Panc1 (cell line): ENCODE results near the gene SHMT1.

Experiments used
- POLR2AphosphoS5 ChIP-seq: IDR thresholded peaks from 2 replicates; pipeline ENCODE4 v1.6.1; 2012; ENCODE audit warnings: mild to moderate bottlenecking, low read depth, low read length, moderate library complexity
- TF ChIP-seq, protein P1 (sequence below): fragments of 450-650 bp; IDR thresholded peaks from 2 replicates; pipeline ENCODE4 v1.5.1; 2017; ENCODE audit warnings: mild to moderate bottlenecking
- TF ChIP-seq, protein P2 (sequence below), 2 experiments: IDR thresholded peaks; 2 replicates each; pipeline ENCODE4 v1.6.1; 2011 to 2012; ENCODE audit warnings: low read depth in 2 of 2, control low read depth in 1 of 2, low read length in 1 of 2, mild to moderate bottlenecking in 1 of 2, moderate library complexity in 1 of 2; ENCODE audit not compliant: insufficient read depth in 1 of 2

DNA sequence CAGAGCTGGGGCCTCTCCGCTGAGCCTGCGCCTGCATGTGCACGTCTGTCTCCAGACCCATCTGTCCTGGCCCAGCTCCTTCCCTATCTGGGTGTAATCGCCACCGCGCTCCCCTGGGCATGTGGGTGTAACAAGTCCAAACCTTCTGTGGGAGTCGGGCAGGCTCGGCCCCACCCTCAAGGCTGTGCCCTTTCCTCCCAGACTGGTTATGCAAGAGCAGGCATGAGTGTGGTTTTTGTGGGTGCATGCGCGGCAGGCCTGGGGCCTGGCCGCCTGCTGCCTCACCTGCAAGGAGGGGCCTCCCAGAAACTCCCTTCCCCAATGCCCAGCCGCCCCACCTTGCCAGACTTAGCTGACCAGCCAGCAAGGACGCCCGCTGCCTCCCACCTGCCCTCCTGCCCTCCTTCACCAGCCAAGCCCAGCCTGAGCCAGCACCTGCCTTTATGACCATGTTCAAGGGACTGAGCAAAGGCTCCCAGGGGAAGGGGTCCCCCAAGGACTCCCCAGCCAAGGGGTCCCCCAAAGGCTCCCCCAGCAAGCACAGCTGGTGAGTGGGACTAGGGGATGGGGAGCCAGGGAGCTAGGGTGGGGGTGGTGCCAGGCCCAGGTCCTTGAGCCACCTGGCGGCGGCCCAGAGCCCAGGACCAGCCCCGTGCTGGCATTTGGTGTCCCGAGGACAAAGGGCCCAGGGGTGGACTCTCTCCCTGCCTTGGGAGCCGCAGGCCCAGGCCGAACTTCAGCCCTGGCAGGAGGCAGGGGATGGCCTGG is 14.3 kb upstream of the SHMT1 start, which contains the start of gene EVPLL:
- no peak for TF ChIP-seq POLR2AphosphoS5
- TF ChIP-seq, protein P1, sequence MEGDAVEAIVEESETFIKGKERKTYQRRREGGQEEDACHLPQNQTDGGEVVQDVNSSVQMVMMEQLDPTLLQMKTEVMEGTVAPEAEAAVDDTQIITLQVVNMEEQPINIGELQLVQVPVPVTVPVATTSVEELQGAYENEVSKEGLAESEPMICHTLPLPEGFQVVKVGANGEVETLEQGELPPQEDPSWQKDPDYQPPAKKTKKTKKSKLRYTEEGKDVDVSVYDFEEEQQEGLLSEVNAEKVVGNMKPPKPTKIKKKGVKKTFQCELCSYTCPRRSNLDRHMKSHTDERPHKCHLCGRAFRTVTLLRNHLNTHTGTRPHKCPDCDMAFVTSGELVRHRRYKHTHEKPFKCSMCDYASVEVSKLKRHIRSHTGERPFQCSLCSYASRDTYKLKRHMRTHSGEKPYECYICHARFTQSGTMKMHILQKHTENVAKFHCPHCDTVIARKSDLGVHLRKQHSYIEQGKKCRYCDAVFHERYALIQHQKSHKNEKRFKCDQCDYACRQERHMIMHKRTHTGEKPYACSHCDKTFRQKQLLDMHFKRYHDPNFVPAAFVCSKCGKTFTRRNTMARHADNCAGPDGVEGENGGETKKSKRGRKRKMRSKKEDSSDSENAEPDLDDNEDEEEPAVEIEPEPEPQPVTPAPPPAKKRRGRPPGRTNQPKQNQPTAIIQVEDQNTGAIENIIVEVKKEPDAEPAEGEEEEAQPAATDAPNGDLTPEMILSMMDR: no peak
- TF ChIP-seq, protein P2, sequence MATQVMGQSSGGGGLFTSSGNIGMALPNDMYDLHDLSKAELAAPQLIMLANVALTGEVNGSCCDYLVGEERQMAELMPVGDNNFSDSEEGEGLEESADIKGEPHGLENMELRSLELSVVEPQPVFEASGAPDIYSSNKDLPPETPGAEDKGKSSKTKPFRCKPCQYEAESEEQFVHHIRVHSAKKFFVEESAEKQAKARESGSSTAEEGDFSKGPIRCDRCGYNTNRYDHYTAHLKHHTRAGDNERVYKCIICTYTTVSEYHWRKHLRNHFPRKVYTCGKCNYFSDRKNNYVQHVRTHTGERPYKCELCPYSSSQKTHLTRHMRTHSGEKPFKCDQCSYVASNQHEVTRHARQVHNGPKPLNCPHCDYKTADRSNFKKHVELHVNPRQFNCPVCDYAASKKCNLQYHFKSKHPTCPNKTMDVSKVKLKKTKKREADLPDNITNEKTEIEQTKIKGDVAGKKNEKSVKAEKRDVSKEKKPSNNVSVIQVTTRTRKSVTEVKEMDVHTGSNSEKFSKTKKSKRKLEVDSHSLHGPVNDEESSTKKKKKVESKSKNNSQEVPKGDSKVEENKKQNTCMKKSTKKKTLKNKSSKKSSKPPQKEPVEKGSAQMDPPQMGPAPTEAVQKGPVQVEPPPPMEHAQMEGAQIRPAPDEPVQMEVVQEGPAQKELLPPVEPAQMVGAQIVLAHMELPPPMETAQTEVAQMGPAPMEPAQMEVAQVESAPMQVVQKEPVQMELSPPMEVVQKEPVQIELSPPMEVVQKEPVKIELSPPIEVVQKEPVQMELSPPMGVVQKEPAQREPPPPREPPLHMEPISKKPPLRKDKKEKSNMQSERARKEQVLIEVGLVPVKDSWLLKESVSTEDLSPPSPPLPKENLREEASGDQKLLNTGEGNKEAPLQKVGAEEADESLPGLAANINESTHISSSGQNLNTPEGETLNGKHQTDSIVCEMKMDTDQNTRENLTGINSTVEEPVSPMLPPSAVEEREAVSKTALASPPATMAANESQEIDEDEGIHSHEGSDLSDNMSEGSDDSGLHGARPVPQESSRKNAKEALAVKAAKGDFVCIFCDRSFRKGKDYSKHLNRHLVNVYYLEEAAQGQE (IDR thresholded peaks at IDR 0.05; ENCODE audit: insufficient read depth in 1 of 2, low read depth in 2 of 2, low read length in 1 of 2): no peak
